GM12891 (cell line): ENCODE measurements around the gene PLEKHJ1.

Source experiments
- PAX5 ChIP-seq: IDR thresholded peaks from 2 replicates; pipeline ENCODE4 v1.6.1; 2011; ENCODE audit warnings: low read length, moderate library complexity, mild to moderate bottlenecking; ENCODE audit not compliant: insufficient read depth, severe bottlenecking
- POLR2A ChIP-seq: IDR thresholded peaks from 2 replicates; pipeline ENCODE4 v1.6.1; 2011; ENCODE audit warnings: low read depth, low read length, control low read depth
- POLR2AphosphoS5 ChIP-seq: IDR thresholded peaks from 2 replicates; pipeline ENCODE4 v1.6.1; 2011; ENCODE audit warnings: low read depth, low read length, control low read depth
- SPI1 ChIP-seq: IDR thresholded peaks from 2 replicates; pipeline ENCODE4 v1.6.1; 2011; ENCODE audit warnings: low read depth, low read length, control low read depth
- TAF1 ChIP-seq: IDR thresholded peaks from 2 replicates; pipeline ENCODE4 v1.6.1; 2011; ENCODE audit warnings: low read depth, low read length, control low read depth

DNA sequence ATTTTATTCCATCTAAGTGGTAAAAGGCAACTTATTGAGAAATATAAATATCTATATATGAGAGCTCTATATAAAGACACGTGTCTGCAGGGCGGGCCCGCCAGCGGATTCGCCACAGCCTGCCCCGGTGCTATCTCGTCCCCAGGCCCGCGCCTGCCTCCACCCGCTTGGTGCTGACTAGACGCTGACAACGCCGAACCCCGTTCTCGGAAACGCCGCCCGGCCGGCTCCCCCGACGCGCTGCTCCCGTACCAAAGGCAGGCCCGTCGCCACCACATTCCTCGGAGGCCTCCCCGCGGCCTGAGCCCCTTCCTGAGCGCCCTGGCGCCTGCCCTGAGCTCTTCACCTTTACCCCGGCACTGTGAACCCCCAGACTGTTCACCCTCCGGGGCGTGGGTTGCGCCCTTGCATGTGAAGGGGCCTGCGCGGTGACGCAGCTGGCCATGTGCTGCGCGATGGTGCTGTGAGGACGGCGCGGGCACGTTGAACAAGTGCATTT, 6.0 kb downstream of the PLEKHJ1 start:
- TF ChIP-seq POLR2A (no peak), POLR2AphosphoS5 (no peak; the same call in 1 of the 2 replicates), TAF1 (no peak), SPI1 (no peak), PAX5 (no peak)
